AG04450 (cell line): Measurements from ENCODE around the gene TNS3. TPM values are rescaled to one million over a fixed set of nuclear protein-coding genes. Genes with fewer than 3 reads are reported as not detected.
A peak's percentile ranks its signal among the peaks of the same experiment; 100 is the strongest.

Experiments used
- CTCF ChIA-PET: fragments of 300-600, 350-600 bp; formaldehyde crosslinking; extraction: SDS; loops from one replicate; lab custom pipeline; 2022; ENCODE audit warnings: antibody characterized with exemption, inconsistent platforms; lab: Charles Lee
- POLR2A ChIA-PET: fragments of 350-600 bp; formaldehyde crosslinking; extraction: SDS; loops from one replicate; lab custom pipeline; 2021; ENCODE audit warnings: antibody characterized with exemption, inconsistent platforms; lab: Yijun Ruan, JAX
- DNase-seq: peaks from one replicate; pipeline ENCODE4 v3.0.0-alpha.2; 2011; ENCODE audit warnings: low read depth, low spot score
- H3K27ac ChIP-seq: one replicate; pipeline ENCODE4 v1.5.1; 2012; ENCODE audit warnings: low read depth, low read length, control low read depth
- H3K27me3 ChIP-seq: one replicate; pipeline ENCODE4 v1.6.0; 2012; ENCODE audit warnings: low read length; ENCODE audit not compliant: control insufficient read depth, insufficient read depth
- H3K4me3 ChIP-seq: 2 replicates; pipeline ENCODE4 v1.5.1; 2011; ENCODE audit warnings: mild to moderate bottlenecking, low read depth, low read length, control low read depth
- H3K9me3 ChIP-seq: 2 replicates; pipeline ENCODE4 v1.5.1; 2012; ENCODE audit warnings: low read length; ENCODE audit not compliant: control insufficient read depth, insufficient read depth
- CTCF ChIP-seq: IDR thresholded peaks from 2 replicates; pipeline ENCODE4 v1.5.1; 2011; ENCODE audit warnings: low read depth, low read length, control low read depth, inconsistent platforms
- polyA plus RNA-seq: library from polyadenylated mRNA; depleted of rRNA; stranded (reverse); fragments of >200 nt; gene quantifications from 2 replicates; pipeline ENCODE4 v1.2.3, GENCODE V29; 2011

Gene TNS3
- polyA plus RNA-seq, 1 experiment: 131 TPM

GRCh38 chr7:47266799-47267198 lies 315.1 kb downstream of the TNS3 start:
- Histone ChIP-seq H3K27ac (peak overlapping the region; percentile 43), H3K27me3 (no peaks in the 10 kb centered on the region), H3K4me3 (no peak overlapping the region), H3K9me3 (peaks cover 9% of the 10 kb centered on the region)
- no peak for DNase-seq
- ChIA-PET POLR2A (interaction anchor here (0.5 kb wide), 1 partner anchor 694 kb away, joined by 4 read pairs; no protein-coding TSS in a partner anchor), CTCF (interaction anchor here (0.5 to 2.9 kb wide), 102 partner anchors 9 to 1376 kb away, joined by 3 to 50 read pairs (median 4); partner anchors contain the start of gene PKD1L1)
- TF ChIP-seq CTCF: no peak

- Histone ChIP-seq H3K27ac (no peak overlapping the region), H3K27me3 (no peaks in the 10 kb centered on the region), H3K9me3 (peaks cover 9% of the 10 kb centered on the region), H3K4me3 (no peak overlapping the region)
- peak; percentile 94 for TF ChIP-seq CTCF
- ChIA-PET POLR2A (interaction anchor here (0.5 kb wide), 1 partner anchor 694 kb away, joined by 4 read pairs; no protein-coding TSS in a partner anchor), CTCF (interaction anchor here (0.5 to 2.9 kb wide), 117 partner anchors 9 to 1375 kb away, joined by 3 to 50 read pairs (median 4); partner anchors contain the start of gene PKD1L1)
- DNase-seq: peak; percentile 20
Measured at GRCh38 chr7:47266131-47266706, 315.7 kb downstream of the TNS3 start.

GRCh38 chr7:47265621-47266020 lies 316.3 kb downstream of the TNS3 start:
- Histone ChIP-seq H3K27ac (no peak overlapping the region), H3K9me3 (peaks cover 9% of the 10 kb centered on the region), H3K27me3 (no peaks in the 10 kb centered on the region), H3K4me3 (no peak overlapping the region)
- ChIA-PET POLR2A (no interaction called here), CTCF (interaction anchor here (0.6 to 2.9 kb wide), 92 partner anchors 8 to 1375 kb away, joined by 3 to 50 read pairs (median 5); partner anchors contain the start of gene PKD1L1)
- DNase-seq: no peak
- no peak for TF ChIP-seq CTCF

GRCh38 chr7:47264021-47264651 lies 317.8 kb downstream of the TNS3 start:
- CTCF ChIA-PET: interaction anchor here (1.2 to 1.4 kb wide), 2 partner anchors 10 to 681 kb away, joined by 3 to 4 read pairs; no protein-coding TSS in a partner anchor
- DNase-seq: no peak

More at GRCh38 chr7:47264021-47264651, 317.8 kb downstream of the TNS3 start:
- Histone ChIP-seq H3K9me3 (peaks cover 4% of the 10 kb centered on the region; the same call in 1 of the 2 replicates), H3K27me3 (no peaks in the 10 kb centered on the region), H3K27ac (no peak overlapping the region), H3K4me3 (no peak overlapping the region)
- no peak for TF ChIP-seq CTCF
- POLR2A ChIA-PET: no interaction called here
